ENCODE data around the gene RARA.

RARA gene

DNA sequence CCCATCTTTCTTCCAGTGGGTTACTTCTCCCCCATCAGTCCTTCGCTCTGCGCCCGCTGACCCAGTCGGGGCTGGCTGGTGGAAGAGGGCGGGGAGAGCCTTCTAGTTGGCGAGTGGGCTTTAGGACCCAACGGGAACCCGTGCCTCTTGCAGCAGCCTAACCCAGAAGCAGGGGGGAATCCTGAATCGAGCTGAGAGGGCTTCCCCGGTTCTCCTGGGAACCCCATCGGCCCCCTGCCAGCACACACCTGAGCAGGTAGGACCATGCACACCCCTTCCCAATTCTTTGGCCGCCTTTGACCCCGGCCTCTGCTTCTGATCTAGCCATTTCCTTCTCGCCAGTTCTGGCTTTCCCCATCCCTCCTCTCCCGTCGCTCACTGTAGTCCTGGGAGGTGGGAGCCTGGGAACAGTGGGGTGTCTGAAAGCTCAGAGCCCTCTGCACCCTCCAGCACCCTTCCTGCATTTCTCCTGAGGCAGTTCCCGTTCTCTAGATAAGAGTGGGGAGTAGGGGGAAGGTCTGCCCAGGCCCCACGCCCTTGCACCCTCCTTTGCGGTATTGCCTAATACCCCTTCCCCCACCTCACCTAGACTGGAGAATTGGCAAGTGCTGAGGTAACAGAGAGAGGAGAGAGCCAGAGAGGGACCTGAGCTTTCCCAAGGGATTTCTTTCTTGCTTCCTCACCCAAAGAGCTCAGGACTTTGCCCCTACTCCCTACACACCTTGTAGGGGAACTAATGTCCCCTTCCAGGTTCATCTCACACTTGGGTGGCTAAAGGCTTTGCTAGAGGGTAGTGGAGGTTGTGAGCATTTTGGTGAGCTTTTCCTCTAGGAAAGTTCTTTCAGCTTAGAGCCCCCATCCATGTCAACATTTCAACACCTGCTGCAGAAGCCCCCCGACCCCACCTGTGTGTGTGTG lies at the start of gene RARA:
Gene RARA, plus strand, starts transcription at position 150 of the 918 bp plus-strand sequence. CDS start 22,039 bp downstream, outside the sequence.
- no peak for FAIRE-seq
- TF ChIP-seq POLR2A (IDR thresholded peaks at IDR 0.05; ENCODE audit: low read depth, low read length): no peak
- DNase-seq (ENCODE audit: insufficient read length, low spot score): no peak

- TF ChIP-seq POLR2A (IDR thresholded peaks at IDR 0.05; ENCODE audit: low read depth, low read length): no peak
- DNase-seq (ENCODE audit: insufficient read length, low spot score) (no peak), FAIRE-seq (no peak)
Observed at GRCh38 chr17:40259505-40259904, 49.5 kb upstream of the RARA start.

- no peak for TF ChIP-seq POLR2A (IDR thresholded peaks at IDR 0.05; ENCODE audit: low read depth, low read length)
- no peak for FAIRE-seq
- DNase-seq (ENCODE audit: insufficient read length, low spot score): no peak
Observed at GRCh38 chr17:40260528-40260927, 48.5 kb upstream of the RARA start.

- FAIRE-seq (no peak), DNase-seq (ENCODE audit: insufficient read length, low spot score) (no peak)
- TF ChIP-seq POLR2A (IDR thresholded peaks at IDR 0.05; ENCODE audit: low read depth, low read length): no peak
Observed at GRCh38 chr17:40264458-40265185, 44.4 kb upstream of the RARA start.

GRCh38 chr17:40265337-40265736 lies 43.6 kb upstream of the RARA start:
- DNase-seq (ENCODE audit: insufficient read length, low spot score): no peak
- FAIRE-seq: no peak
- TF ChIP-seq POLR2A (IDR thresholded peaks at IDR 0.05; ENCODE audit: low read depth, low read length): no peak

DNA sequence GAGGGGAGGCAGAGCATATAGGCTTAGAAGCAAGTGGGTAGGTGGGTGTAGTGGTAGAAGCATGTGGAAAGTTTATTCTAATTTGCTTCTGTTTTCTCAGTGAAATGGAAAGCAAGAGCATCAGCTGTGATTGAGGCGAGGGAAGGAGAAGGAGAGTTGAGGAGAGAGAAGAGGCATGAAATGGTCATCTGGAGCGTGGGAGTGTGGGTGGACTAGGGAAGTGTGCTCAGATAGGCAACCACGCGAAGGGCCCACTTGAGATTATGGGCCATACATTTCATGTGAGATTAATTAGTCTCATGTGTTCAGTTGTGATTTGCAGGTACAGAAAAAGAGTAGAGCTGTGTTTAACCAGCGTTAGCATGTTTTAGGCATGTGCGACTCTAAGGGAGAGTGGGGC lies 42.1 kb upstream of the RARA start:
- DNase-seq (ENCODE audit: insufficient read length, low spot score) (no peak), FAIRE-seq (no peak)
- TF ChIP-seq POLR2A (IDR thresholded peaks at IDR 0.05; ENCODE audit: low read depth, low read length): no peak

- TF ChIP-seq POLR2A (IDR thresholded peaks at IDR 0.05; ENCODE audit: low read depth, low read length): no peak
- DNase-seq (ENCODE audit: insufficient read length, low spot score) (no peak), FAIRE-seq (no peak)
Observed at GRCh38 chr17:40268141-40268712, 40.8 kb upstream of the RARA start.

GRCh38 chr17:40278414-40278813 lies 30.6 kb upstream of the RARA start:
- TF ChIP-seq POLR2A (IDR thresholded peaks at IDR 0.05; ENCODE audit: low read depth, low read length): no peak
- DNase-seq (ENCODE audit: insufficient read length, low spot score) (no peak), FAIRE-seq (no peak)

DNA sequence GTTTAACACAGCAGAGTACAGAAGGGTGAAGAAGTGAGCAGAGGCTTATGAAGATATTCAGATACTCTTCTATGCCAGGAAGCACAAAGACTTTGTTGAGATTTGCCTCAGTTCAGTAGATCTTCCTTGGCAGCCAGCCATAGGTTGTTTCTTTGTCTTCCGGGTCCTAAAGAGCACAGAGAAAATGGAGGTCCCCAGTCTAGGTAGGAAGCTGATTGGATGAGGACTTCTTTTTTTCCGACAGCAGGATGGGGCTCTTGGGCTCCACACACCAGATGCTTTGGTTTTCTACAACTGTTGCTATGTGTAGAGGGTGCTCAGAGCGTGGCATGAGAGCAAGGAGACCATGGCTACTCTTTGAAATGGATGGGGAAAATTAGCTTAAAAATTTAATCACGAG lies 29.6 kb upstream of the RARA start:
- TF ChIP-seq POLR2A (IDR thresholded peaks at IDR 0.05; ENCODE audit: low read depth, low read length): no peak
- DNase-seq (ENCODE audit: insufficient read length, low spot score) (no peak), FAIRE-seq (no peak)

- no peak for FAIRE-seq
- DNase-seq (ENCODE audit: insufficient read length, low spot score): peak; percentile 35
Observed at GRCh38 chr17:40281663-40282062, 27.3 kb upstream of the RARA start.

DNA sequence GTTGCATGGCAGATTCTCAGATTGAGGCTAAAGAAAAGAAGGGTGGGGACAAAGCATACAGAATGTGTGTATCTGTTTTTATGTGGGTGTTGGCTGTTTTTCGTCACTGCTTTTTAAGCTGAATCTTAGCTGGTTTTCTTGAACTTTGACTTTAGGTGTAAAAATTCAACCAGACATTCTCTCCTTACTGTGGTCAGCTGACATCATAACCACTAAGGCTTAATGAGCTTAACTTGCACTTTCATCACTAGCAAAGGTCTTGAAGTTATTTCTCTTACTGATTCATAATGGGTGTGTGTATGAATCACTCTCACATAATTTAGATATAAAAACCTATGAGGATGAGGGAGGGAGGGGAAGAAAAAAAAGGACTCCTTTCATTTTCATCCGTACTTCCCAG lies 25.3 kb upstream of the RARA start:
- TF ChIP-seq POLR2A (IDR thresholded peaks at IDR 0.05; ENCODE audit: low read depth, low read length): no peak
- no peak for FAIRE-seq
- peak; percentile 53 for DNase-seq (ENCODE audit: insufficient read length, low spot score)

More at GRCh38 chr17:40281663-40282062, 27.3 kb upstream of the RARA start:
- no peak for TF ChIP-seq POLR2A (IDR thresholded peaks at IDR 0.05; ENCODE audit: low read depth, low read length)

- no peak for TF ChIP-seq POLR2A (IDR thresholded peaks at IDR 0.05; ENCODE audit: low read depth, low read length)
- no peak for DNase-seq (ENCODE audit: insufficient read length, low spot score)
Observed at GRCh38 chr17:40284085-40284713, 24.8 kb upstream of the RARA start.

GRCh38 chr17:40286473-40286872 lies 22.5 kb upstream of the RARA start:
- no peak for FAIRE-seq
- no peak for TF ChIP-seq POLR2A (IDR thresholded peaks at IDR 0.05; ENCODE audit: low read depth, low read length)
- DNase-seq (ENCODE audit: insufficient read length, low spot score): no peak

More at GRCh38 chr17:40284085-40284713, 24.8 kb upstream of the RARA start:
- no peak for FAIRE-seq

DNA sequence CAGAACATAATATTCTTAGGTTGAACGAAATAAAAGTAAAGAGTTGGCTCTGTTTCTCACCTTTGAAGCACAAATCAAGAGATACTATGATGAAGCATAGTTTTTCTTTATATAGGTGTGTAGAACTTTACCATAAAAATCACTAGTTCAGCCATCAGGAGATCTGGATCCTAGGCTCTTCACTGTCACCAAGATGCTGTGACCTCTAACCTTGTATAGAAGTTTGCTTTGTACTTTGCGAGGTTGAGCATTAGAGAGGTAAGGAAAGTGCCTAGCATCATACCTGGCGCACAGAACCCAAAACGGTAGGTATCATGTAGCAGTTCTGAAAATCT lies 21.9 kb upstream of the RARA start:
- FAIRE-seq (no peak), DNase-seq (ENCODE audit: insufficient read length, low spot score) (no peak)
- TF ChIP-seq POLR2A (IDR thresholded peaks at IDR 0.05; ENCODE audit: low read depth, low read length): no peak
